Sigmoid colon (tissue), 7 donors: Measurements from ENCODE around the gene RPEL1. TPM values are rescaled to one million over a fixed set of nuclear protein-coding genes. Genes with fewer than 3 reads are reported as not detected.

Source experiments
- DNase-seq: peaks from one replicate; pipeline ENCODE4 v3.0.0-alpha.2; 2019
- H3K27ac ChIP-seq, 4 donors: fragments of 200-600 bp; sonication (generic); one replicate each; pipeline ENCODE4 v1.5.1; 2016 to 2019; ENCODE audit warnings: mild to moderate bottlenecking in 1 of 4
- H3K27me3 ChIP-seq, 3 donors: fragments of 200-600 bp; sonication (generic); one replicate each; pipeline ENCODE4 v1.5.1; 2019; ENCODE audit warnings: mild to moderate bottlenecking in 1 of 3
- H3K36me3 ChIP-seq, 4 donors: fragments of 200-600 bp; sonication (generic); one replicate each; pipeline ENCODE4 v1.5.1; 2016 to 2019
- H3K4me1 ChIP-seq, 4 donors: fragments of 200-600 bp; sonication (generic); one replicate each; pipeline ENCODE4 v1.5.1; 2017 to 2019
- H3K4me3 ChIP-seq, 4 donors: fragments of 200-600 bp; sonication (generic); one replicate each; pipeline ENCODE4 v1.5.1; 2017 to 2019; ENCODE audit warnings: mild to moderate bottlenecking in 2 of 4, moderate library complexity in 1 of 4
- H3K9me3 ChIP-seq, 4 donors: fragments of 200-600 bp in 3 of 4; sonication (generic) in 3 of 4; one replicate each; pipeline versions ENCODE4 v1.5.1 to v1.6.1; 2013 to 2019
- CTCF ChIP-seq, 4 experiments: fragments of 450-650 bp in 3 of 4; fragments of 200-600 bp in 1 of 4; IDR thresholded peaks; one replicate each; pipeline ENCODE4 v1.5.1; 2016 to 2019; ENCODE audit warnings: antibody characterized with exemption in 4 of 4, mild to moderate bottlenecking in 3 of 4, moderate library complexity in 2 of 4
- EP300 ChIP-seq, 4 donors: sonication (generic); formaldehyde crosslinking; IDR thresholded peaks; one replicate each; pipeline ENCODE4 v1.6.1; 2017; ENCODE audit warnings: antibody characterized with exemption in 4 of 4
- POLR2A ChIP-seq, 2 donors: fragments of 450-650 bp; IDR thresholded peaks; one replicate each; pipeline ENCODE4 v1.6.1; 2016; ENCODE audit warnings: antibody characterized with exemption in 2 of 2, mild to moderate bottlenecking in 2 of 2, moderate library complexity in 2 of 2
- POLR2AphosphoS5 ChIP-seq, 4 donors: sonication (generic); formaldehyde crosslinking; IDR thresholded peaks; one replicate each; pipeline ENCODE4 v1.6.1; 2017; ENCODE audit warnings: antibody characterized with exemption in 4 of 4
- WGBS, 2 donors: extraction: QIAGEN DNeasy Blood & Tissue Kit; methylation state at CpG; one replicate each; pipeline ENCODE4 v1.1.7; 2013; 5-methylcytosine and 5-hydroxymethylcytosine counted together
- intact Hi-C: fragments of 100-400 bp; cut with DNase I; formaldehyde crosslinking; loops from one replicate; pipeline ENCODE4 v1.15.1; 2023
- polyA plus RNA-seq, 3 donors: library from polyadenylated mRNA; stranded (reverse); fragments of 200-250 nt; gene quantifications; one replicate each; pipeline ENCODE4 v1.2.3, GENCODE V29; 2013
- total RNA-seq, 4 donors: library from RNA; depleted of rRNA; stranded (reverse); fragments of >200 nt; gene quantifications; one replicate each; pipeline ENCODE4 v1.1.0, GENCODE V29; 2016
- donor health status: healthy with polysubstance abuse.
- donor health status: Bipolar disorder and iron deficiency.
- donor health status: healthy.

RPEL1 gene
- total and polyA plus RNA-seq, 7 donors = 0.03 TPM; not detected in 6

- TF ChIP-seq EP300 (IDR thresholded peaks at IDR 0.05) = no peak
- TF ChIP-seq POLR2AphosphoS5 (IDR thresholded peaks at IDR 0.05) = no peak
- TF ChIP-seq CTCF (IDR thresholded peaks at IDR 0.05) = no peak
- no peak for TF ChIP-seq POLR2A (IDR thresholded peaks at IDR 0.05)
- DNase-seq = no peak
- no peaks in the 10 kb centered on the region for H3K9me3 ChIP-seq
- intact Hi-C loops = no loop called here
- H3K4me3 ChIP-seq = no peak overlapping the region
- no peaks in the 10 kb centered on the region for H3K4me1 ChIP-seq
- H3K27ac ChIP-seq = no peak overlapping the region
- 67 to 81% methylated on average over 4 of the region's 4 CpGs for WGBS, 2 donors
- H3K27me3 ChIP-seq = peaks cover 0 to 18% (median 0%) of the 10 kb centered on the region in 3 donors
- no peaks in the 10 kb centered on the region for H3K36me3 ChIP-seq
Observed at GRCh38 chr10:103291588-103291987, 45.9 kb downstream of the RPEL1 start.

GRCh38 chr10:103295374-103296015 is 49.8 kb downstream of the RPEL1 start:
- WGBS, 2 donors = 57 to 75% methylated on average over 2 of the region's 2 CpGs

More at GRCh38 chr10:103295374-103296015, 49.8 kb downstream of the RPEL1 start:
- Histone ChIP-seq H3K9me3 (no peaks in the 10 kb centered on the region), H3K27ac (no peak overlapping the region), H3K4me1 (no peaks in the 10 kb centered on the region), H3K4me3 (no peak overlapping the region), H3K27me3 (no peaks in the 10 kb centered on the region), H3K36me3 (no peaks in the 10 kb centered on the region)
- DNase-seq = no peak
- intact Hi-C loops = no loop called here
- no peak for TF ChIP-seq POLR2A (IDR thresholded peaks at IDR 0.05)
- TF ChIP-seq POLR2AphosphoS5 (IDR thresholded peaks at IDR 0.05) = no peak
- TF ChIP-seq EP300 (IDR thresholded peaks at IDR 0.05) = no peak
- no peak for TF ChIP-seq CTCF (IDR thresholded peaks at IDR 0.05)

Other genes starting within 250 kb of the RPEL1 start
- gene NT5C2, start 52.6 kb upstream of the RPEL1 start, total RNA-seq = 10 to 100 TPM; 37.7 to 51.4 (median 46.9) TPM
- 10 to 100 TPM; 49.2 to 61.5 (median 53.1) TPM for gene NT5C2, start 52.6 kb upstream of the RPEL1 start, polyA plus RNA-seq
- gene INA, start 31.3 kb downstream of the RPEL1 start, total RNA-seq = 10 to 100 TPM in 2 of 4 donors, 1 to 10 TPM in 2; 3.9 to 11.8 (median 7.8) TPM
- 1 to 10 TPM in 1 of 3 donors, not detected in 2; 2.0 TPM for gene INA, start 31.3 kb downstream of the RPEL1 start, polyA plus RNA-seq
- gene PCGF6, start 105.3 kb downstream of the RPEL1 start, total RNA-seq = 10 to 100 TPM; 16.3 to 26.0 (median 19.0) TPM
- 1 to 10 TPM; 4.9 to 6.0 (median 5.8) TPM for gene PCGF6, start 105.3 kb downstream of the RPEL1 start, polyA plus RNA-seq
- gene TAF5, start 122.1 kb downstream of the RPEL1 start, total RNA-seq = 1 to 10 TPM; 4.2 to 7.1 (median 5.5) TPM
- 1 to 10 TPM; 2.8 to 3.3 (median 3.0) TPM for gene TAF5, start 122.1 kb downstream of the RPEL1 start, polyA plus RNA-seq
- 100 to 1,000 TPM; 400 to 825 (median 607) TPM for gene ATP5MK, start 150.6 kb downstream of the RPEL1 start, total RNA-seq
- gene ATP5MK, start 150.6 kb downstream of the RPEL1 start, polyA plus RNA-seq = 1,000 to 10,000 TPM in 2 of 3 donors, 100 to 1,000 TPM in 1; 912 to 2,357 (median 1,949) TPM
- gene PDCD11, start 150.7 kb downstream of the RPEL1 start, total RNA-seq = 10 to 100 TPM; 11.0 to 15.0 (median 13.0) TPM
- gene PDCD11, start 150.7 kb downstream of the RPEL1 start, polyA plus RNA-seq = 10 to 100 TPM in 1 of 3 donors, 1 to 10 TPM in 2; 3.2 to 24.0 (median 6.0) TPM
- 10 to 100 TPM; 27.4 to 55.4 (median 46.4) TPM for gene CALHM2, start 206.5 kb downstream of the RPEL1 start, total RNA-seq
- gene CALHM2, start 206.5 kb downstream of the RPEL1 start, polyA plus RNA-seq = 10 to 100 TPM in 2 of 3 donors, 1 to 10 TPM in 1; 5.5 to 20.4 (median 13.7) TPM
- gene CALHM1, start 213.0 kb downstream of the RPEL1 start, total RNA-seq = not detected
- gene CALHM1, start 213.0 kb downstream of the RPEL1 start, polyA plus RNA-seq = under 1 TPM in 1 of 3 donors, not detected in 2; 0.07 TPM
- not detected for gene CALHM3, start 233.4 kb downstream of the RPEL1 start, total RNA-seq
- not detected for gene CALHM3, start 233.4 kb downstream of the RPEL1 start, polyA plus RNA-seq
- gene NEURL1, start 247.8 kb downstream of the RPEL1 start, total RNA-seq = under 1 TPM in 3 of 4 donors, not detected in 1; 0.41 to 0.71 (median 0.55) TPM
- 10 to 100 TPM; 29.9 to 54.1 (median 31.8) TPM for gene NEURL1, start 247.8 kb downstream of the RPEL1 start, polyA plus RNA-seq